Suprapubic skin (tissue), 4 donors: ENCODE results near the gene CDH13. TPM values are rescaled to one million over a fixed set of nuclear protein-coding genes. Genes with fewer than 3 reads are reported as not detected.
A peak's percentile ranks its signal among the peaks of the same experiment; 100 is the strongest.

Experiments
- DNase-seq, 2 donors: peaks; one replicate each; pipeline ENCODE4 v3.0.0-alpha.2; 2019; ENCODE audit warnings: low spot score in 2 of 2
- H3K27ac ChIP-seq: fragments of 200-600 bp; sonication (generic); one replicate; pipeline ENCODE4 v1.5.1; 2019
- H3K27me3 ChIP-seq: fragments of 200-600 bp; sonication (generic); one replicate; pipeline ENCODE4 v1.5.1; 2019
- H3K36me3 ChIP-seq: fragments of 200-600 bp; sonication (generic); one replicate; pipeline ENCODE4 v1.5.1; 2019
- H3K4me1 ChIP-seq: fragments of 200-600 bp; sonication (generic); one replicate; pipeline ENCODE4 v1.5.1; 2019
- H3K4me3 ChIP-seq: fragments of 200-600 bp; sonication (generic); one replicate; pipeline ENCODE4 v1.5.1; 2019; ENCODE audit warnings: mild to moderate bottlenecking
- H3K9me3 ChIP-seq: fragments of 200-600 bp; sonication (generic); one replicate; pipeline ENCODE4 v1.5.1; 2019
- CTCF ChIP-seq, 2 donors: fragments of 200-600 bp in 1 of 2; fragments of 450-650 bp in 1 of 2; sonication (generic) in 1 of 2; IDR thresholded peaks; one replicate each; pipeline ENCODE4 v1.5.1; 2016 to 2019; ENCODE audit warnings: antibody characterized with exemption in 2 of 2, mild to moderate bottlenecking in 1 of 2, moderate library complexity in 1 of 2
- EP300 ChIP-seq: sonication (generic); formaldehyde crosslinking; IDR thresholded peaks from one replicate; pipeline ENCODE4 v1.6.1; 2017; ENCODE audit warnings: antibody characterized with exemption
- POLR2A ChIP-seq, 2 donors: fragments of 450-650 bp; IDR thresholded peaks; one replicate each; pipeline ENCODE4 v1.6.1; 2017; ENCODE audit warnings: antibody characterized with exemption in 2 of 2, mild to moderate bottlenecking in 2 of 2, moderate library complexity in 2 of 2
- POLR2AphosphoS5 ChIP-seq, 3 donors: sonication (generic); formaldehyde crosslinking; IDR thresholded peaks; one replicate each; pipeline ENCODE4 v1.6.1; 2017; ENCODE audit warnings: antibody characterized with exemption in 3 of 3
- WGBS: methylation state at CpG from one replicate; pipeline ENCODE4 v1.1.5; 2018; 5-methylcytosine and 5-hydroxymethylcytosine counted together
- total RNA-seq, 4 donors: library from RNA; depleted of rRNA; stranded (reverse); fragments of >200 nt; gene quantifications; one replicate each; pipeline ENCODE4 v1.1.0, GENCODE V29; 2016

CDH13 gene
- total RNA-seq, 4 donors from 2014 or later = 90.4 to 176 (median 139) TPM

GRCh38 chr16:83541231-83541630, 914.5 kb downstream of the CDH13 start:
- Histone ChIP-seq H3K27me3 (no peaks in the 10 kb centered on the region), H3K9me3 (no peaks in the 10 kb centered on the region), H3K4me1 (peaks cover 13% of the 10 kb centered on the region), H3K4me3 (no peak overlapping the region), H3K36me3 (no peaks in the 10 kb centered on the region), H3K27ac (no peak overlapping the region)
- WGBS = 88% methylated on average over 1 of the region's 1 CpG
- DNase-seq = no peak
- TF ChIP-seq POLR2AphosphoS5 (IDR thresholded peaks at IDR 0.05) (no peak), POLR2A (IDR thresholded peaks at IDR 0.05) (no peak), EP300 (no peak), CTCF (IDR thresholded peaks at IDR 0.05) (no peak)

- H3K27me3 ChIP-seq = no peaks in the 10 kb centered on the region
- H3K9me3 ChIP-seq = no peaks in the 10 kb centered on the region
- peak in 1 of 3 donors; percentile 4 for TF ChIP-seq POLR2AphosphoS5 (IDR thresholded peaks at IDR 0.05)
- no peak for TF ChIP-seq EP300
- H3K27ac ChIP-seq = no peak overlapping the region
- 28% methylated on average over 5 of the region's 5 CpGs for WGBS
- no peaks in the 10 kb centered on the region for H3K36me3 ChIP-seq
- no peak for DNase-seq
- H3K4me3 ChIP-seq = no peak overlapping the region
- H3K4me1 ChIP-seq = peaks cover 13% of the 10 kb centered on the region
These were observed 915.7 kb downstream of the CDH13 start for GRCh38 chr16:83542491-83542890.

DNA sequence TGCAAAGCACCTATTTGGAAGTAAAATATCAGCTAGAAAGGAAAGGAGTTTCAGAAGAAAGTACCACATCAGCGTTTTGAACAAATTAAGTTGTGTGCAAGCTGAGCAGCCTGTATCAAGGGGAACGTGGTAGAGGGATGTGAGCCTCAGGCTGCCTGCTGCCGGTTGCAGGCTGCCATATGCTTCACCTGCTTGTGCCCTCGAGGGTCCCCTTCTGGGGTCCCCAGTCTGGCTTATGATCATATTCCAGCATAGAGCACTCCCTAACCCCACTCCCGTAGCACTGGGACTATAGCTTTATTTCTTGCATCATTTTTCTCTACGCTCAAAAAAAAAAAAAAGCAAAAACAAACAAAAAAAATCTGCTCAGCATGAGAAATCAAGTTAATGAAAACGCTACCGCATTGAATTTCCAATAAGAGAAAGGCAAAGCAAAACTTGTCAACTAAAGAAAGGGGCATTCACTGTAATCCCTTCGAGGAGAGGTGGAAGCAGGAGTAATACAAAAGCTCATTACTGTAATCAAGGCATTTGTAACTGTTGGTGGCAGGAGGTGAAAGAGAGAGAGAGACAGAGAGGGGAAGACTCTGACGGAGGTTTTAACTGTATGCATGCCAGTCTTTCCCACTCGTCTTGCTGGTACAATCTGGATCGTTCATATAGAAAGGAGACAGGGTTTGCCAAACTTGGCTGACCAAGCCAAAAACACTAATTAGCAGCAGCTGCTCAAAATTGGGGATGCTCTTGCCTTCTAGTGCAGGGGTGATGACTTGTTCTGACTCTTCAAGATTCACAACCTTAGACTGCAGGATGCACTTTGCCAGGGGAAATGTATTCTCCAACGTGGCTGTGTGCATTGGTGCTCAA, 922.8 kb downstream of the CDH13 start:
- Histone ChIP-seq H3K27ac (no peak overlapping the region), H3K4me1 (no peaks in the 10 kb centered on the region), H3K9me3 (no peaks in the 10 kb centered on the region), H3K36me3 (no peaks in the 10 kb centered on the region), H3K4me3 (no peak overlapping the region), H3K27me3 (no peaks in the 10 kb centered on the region)
- DNase-seq = no peak
- 62% methylated on average over 13 of the region's 13 CpGs for WGBS
- no peak for TF ChIP-seq CTCF (IDR thresholded peaks at IDR 0.05)
- TF ChIP-seq POLR2A (IDR thresholded peaks at IDR 0.05) = no peak
- TF ChIP-seq EP300 = no peak
- no peak for TF ChIP-seq POLR2AphosphoS5 (IDR thresholded peaks at IDR 0.05)

DNA sequence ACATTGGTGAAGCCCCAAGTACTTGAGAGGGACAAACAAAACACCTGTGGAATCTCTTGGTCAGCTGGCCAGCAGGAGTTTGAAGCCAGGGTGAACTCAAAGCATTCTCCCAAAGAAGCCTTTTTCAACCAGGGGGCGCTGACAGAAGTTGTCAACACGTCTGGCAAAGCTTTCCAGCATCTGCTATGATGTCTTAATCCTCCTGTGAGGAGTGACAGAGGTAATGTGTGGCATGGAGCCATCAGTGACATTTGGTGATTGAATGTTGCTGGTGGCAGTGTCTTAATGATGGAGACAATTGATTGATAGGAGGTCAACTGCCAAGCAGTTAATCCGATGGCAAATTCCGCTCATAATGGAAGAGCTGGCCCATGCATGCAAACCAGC, 923.4 kb downstream of the CDH13 start:
- WGBS = 62% methylated on average over 4 of the region's 4 CpGs
- H3K4me3 ChIP-seq = no peak overlapping the region
- no peak for DNase-seq
- H3K4me1 ChIP-seq = no peaks in the 10 kb centered on the region
- H3K9me3 ChIP-seq = no peaks in the 10 kb centered on the region
- H3K36me3 ChIP-seq = no peaks in the 10 kb centered on the region
- no peaks in the 10 kb centered on the region for H3K27me3 ChIP-seq
- no peak for TF ChIP-seq POLR2A (IDR thresholded peaks at IDR 0.05)
- no peak for TF ChIP-seq EP300
- no peak for TF ChIP-seq POLR2AphosphoS5 (IDR thresholded peaks at IDR 0.05)
- no peak for TF ChIP-seq CTCF (IDR thresholded peaks at IDR 0.05)
- no peak overlapping the region for H3K27ac ChIP-seq

GRCh38 chr16:83552228-83552627, 925.5 kb downstream of the CDH13 start:
- Histone ChIP-seq H3K4me3 (no peak overlapping the region), H3K27ac (no peak overlapping the region), H3K4me1 (no peaks in the 10 kb centered on the region), H3K9me3 (no peaks in the 10 kb centered on the region), H3K36me3 (no peaks in the 10 kb centered on the region), H3K27me3 (no peaks in the 10 kb centered on the region)
- no peak for TF ChIP-seq EP300
- TF ChIP-seq POLR2A (IDR thresholded peaks at IDR 0.05) = no peak
- TF ChIP-seq POLR2AphosphoS5 (IDR thresholded peaks at IDR 0.05) = no peak
- no peak for TF ChIP-seq CTCF (IDR thresholded peaks at IDR 0.05)
- 76% methylated on average over 3 of the region's 3 CpGs for WGBS
- DNase-seq = no peak
